Vagina (tissue), 2 donors: ENCODE data around the gene EMX1. TPM values are rescaled to one million over a fixed set of nuclear protein-coding genes. Genes with fewer than 3 reads are reported as not detected.

Experiments used
- DNase-seq, 2 donors: peaks; one replicate each; pipeline ENCODE4 v3.0.0-alpha.2; 2017; ENCODE audit errors: extremely low spot score in 2 of 2
- H3K27ac ChIP-seq: fragments of 200-600 bp; sonication (generic); one replicate; pipeline ENCODE4 v1.5.1; 2019
- H3K27me3 ChIP-seq: fragments of 200-600 bp; sonication (generic); one replicate; pipeline ENCODE4 v1.5.1; 2019
- H3K36me3 ChIP-seq, 2 donors: fragments of 200-600 bp; sonication (generic); one replicate each; pipeline ENCODE4 v1.5.1; 2017 to 2019
- H3K4me1 ChIP-seq: fragments of 200-600 bp; sonication (generic); one replicate; pipeline ENCODE4 v1.5.1; 2019
- H3K4me3 ChIP-seq, 2 donors: fragments of 200-600 bp; sonication (generic); 1 replicate in 1 of 2; 2 replicates in 1 of 2; pipeline ENCODE4 v1.5.1; 2016 to 2019
- H3K9me3 ChIP-seq: fragments of 200-600 bp; sonication (generic); one replicate; pipeline ENCODE4 v1.5.1; 2019
- POLR2A ChIP-seq, 2 donors: fragments of 450-650 bp; IDR thresholded peaks; one replicate each; pipeline ENCODE4 v1.6.1; 2017; ENCODE audit warnings: antibody characterized with exemption in 2 of 2, mild to moderate bottlenecking in 2 of 2, moderate library complexity in 2 of 2
- POLR2AphosphoS5 ChIP-seq, 2 donors: sonication (generic); formaldehyde crosslinking; IDR thresholded peaks; one replicate each; pipeline ENCODE4 v1.9.0; 2017; ENCODE audit warnings: antibody characterized with exemption in 2 of 2, mild to moderate bottlenecking in 2 of 2, low read depth in 1 of 2; ENCODE audit not compliant: insufficient read depth in 1 of 2
- intact Hi-C: fragments of 100-400 bp; cut with DNase I; formaldehyde crosslinking; loops from one replicate; pipeline ENCODE4 v1.15.1; 2023
- total RNA-seq: library from RNA; depleted of rRNA; stranded (reverse); fragments of >200 nt; gene quantifications from one replicate; pipeline ENCODE4 v1.2.3, GENCODE V29; 2016
- TF ChIP-seq, protein P1 (sequence below), 3 experiments: fragments of 450-650 bp in 2 of 3; fragments of 200-600 bp in 1 of 3; sonication (generic) in 1 of 3; IDR thresholded peaks; one replicate each; pipeline ENCODE4 v1.5.1; 2017 to 2019; ENCODE audit warnings: antibody characterized with exemption in 3 of 3, mild to moderate bottlenecking in 2 of 3, moderate library complexity in 2 of 3

EMX1 gene
- total RNA-seq, 1 donor from 2014 or later: not detected

- Histone ChIP-seq H3K36me3 (no peaks in the 10 kb centered on the region), H3K4me3 (peak overlapping the region in 1 of 2 donors; percentile 26), H3K27ac (no peak overlapping the region), H3K27me3 (peaks cover 52% of the 10 kb centered on the region), H3K9me3 (no peaks in the 10 kb centered on the region), H3K4me1 (peaks cover 66% of the 10 kb centered on the region)
- DNase-seq: no peak
- TF ChIP-seq POLR2AphosphoS5 (IDR thresholded peaks at IDR 0.05; ENCODE audit: insufficient read depth in 1 of 2, low read depth in 1 of 2) (peak in 1 of 2 donors; percentile 22), POLR2A (IDR thresholded peaks at IDR 0.05) (no peak)
- intact Hi-C loops: no loop called here
These were observed 3.2 kb downstream of the EMX1 start for GRCh38 chr2:72920318-72921087.

GRCh38 chr2:72921088-72921851, 4.0 kb downstream of the EMX1 start:
- TF ChIP-seq POLR2A (IDR thresholded peaks at IDR 0.05): no peak
- no peaks in the 10 kb centered on the region for H3K9me3 ChIP-seq
- no peaks in the 10 kb centered on the region for H3K36me3 ChIP-seq
- intact Hi-C loops: no loop called here
- no peak for DNase-seq
- no peak overlapping the region for H3K27ac ChIP-seq
- H3K27me3 ChIP-seq: peaks cover 45% of the 10 kb centered on the region
- H3K4me1 ChIP-seq: peaks cover 59% of the 10 kb centered on the region
- H3K4me3 ChIP-seq: no peak overlapping the region

GRCh38 chr2:72921853-72922252, 4.5 kb downstream of the EMX1 start:
- intact Hi-C loops: no loop called here
- Histone ChIP-seq H3K27me3 (peaks cover 40% of the 10 kb centered on the region), H3K27ac (no peak overlapping the region), H3K9me3 (no peaks in the 10 kb centered on the region), H3K36me3 (no peaks in the 10 kb centered on the region), H3K4me1 (peaks cover 53% of the 10 kb centered on the region), H3K4me3 (no peak overlapping the region)
- TF ChIP-seq POLR2A (IDR thresholded peaks at IDR 0.05) (no peak), POLR2AphosphoS5 (IDR thresholded peaks at IDR 0.05; ENCODE audit: insufficient read depth in 1 of 2, low read depth in 1 of 2) (no peak)
- TF ChIP-seq, protein P1, sequence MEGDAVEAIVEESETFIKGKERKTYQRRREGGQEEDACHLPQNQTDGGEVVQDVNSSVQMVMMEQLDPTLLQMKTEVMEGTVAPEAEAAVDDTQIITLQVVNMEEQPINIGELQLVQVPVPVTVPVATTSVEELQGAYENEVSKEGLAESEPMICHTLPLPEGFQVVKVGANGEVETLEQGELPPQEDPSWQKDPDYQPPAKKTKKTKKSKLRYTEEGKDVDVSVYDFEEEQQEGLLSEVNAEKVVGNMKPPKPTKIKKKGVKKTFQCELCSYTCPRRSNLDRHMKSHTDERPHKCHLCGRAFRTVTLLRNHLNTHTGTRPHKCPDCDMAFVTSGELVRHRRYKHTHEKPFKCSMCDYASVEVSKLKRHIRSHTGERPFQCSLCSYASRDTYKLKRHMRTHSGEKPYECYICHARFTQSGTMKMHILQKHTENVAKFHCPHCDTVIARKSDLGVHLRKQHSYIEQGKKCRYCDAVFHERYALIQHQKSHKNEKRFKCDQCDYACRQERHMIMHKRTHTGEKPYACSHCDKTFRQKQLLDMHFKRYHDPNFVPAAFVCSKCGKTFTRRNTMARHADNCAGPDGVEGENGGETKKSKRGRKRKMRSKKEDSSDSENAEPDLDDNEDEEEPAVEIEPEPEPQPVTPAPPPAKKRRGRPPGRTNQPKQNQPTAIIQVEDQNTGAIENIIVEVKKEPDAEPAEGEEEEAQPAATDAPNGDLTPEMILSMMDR (IDR thresholded peaks at IDR 0.05): no peak
- no peak for DNase-seq

DNA sequence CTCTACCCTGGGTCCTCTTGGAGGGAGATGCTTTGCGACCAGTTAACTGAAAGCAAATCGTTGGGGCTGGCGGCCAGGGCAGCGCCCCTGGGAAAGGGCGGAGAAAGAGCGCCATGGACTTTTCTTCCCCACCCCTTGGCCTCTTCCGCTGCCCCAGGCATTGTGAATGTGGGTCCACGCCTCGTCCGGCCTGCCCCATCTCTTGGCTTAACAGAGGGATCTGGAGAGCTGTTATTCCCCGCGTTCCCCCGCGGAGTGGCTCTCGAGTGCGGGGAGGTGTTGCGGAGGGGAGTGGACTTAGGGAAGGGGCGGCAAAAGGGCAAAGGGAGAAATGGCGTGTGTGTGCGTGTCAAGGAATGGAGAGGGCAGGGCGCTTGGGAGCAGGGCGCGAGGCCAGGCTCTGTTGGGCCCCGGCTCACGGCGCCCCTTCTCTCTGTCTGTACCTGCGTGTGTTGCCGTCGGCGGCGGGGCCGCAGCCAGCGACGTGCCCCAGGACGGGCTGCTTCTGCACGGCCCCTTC, 6.6 kb downstream of the EMX1 start:
- no peak for DNase-seq
- TF ChIP-seq POLR2A (IDR thresholded peaks at IDR 0.05) (no peak), POLR2AphosphoS5 (IDR thresholded peaks at IDR 0.05; ENCODE audit: insufficient read depth in 1 of 2, low read depth in 1 of 2) (no peak)
- TF ChIP-seq, protein P1 (IDR thresholded peaks at IDR 0.05): no peak
- Histone ChIP-seq H3K27ac (no peak overlapping the region), H3K27me3 (peaks cover 33% of the 10 kb centered on the region), H3K9me3 (no peaks in the 10 kb centered on the region), H3K4me3 (no peak overlapping the region), H3K4me1 (peaks cover 34% of the 10 kb centered on the region), H3K36me3 (no peaks in the 10 kb centered on the region)
- intact Hi-C loops: no loop called here

DNA sequence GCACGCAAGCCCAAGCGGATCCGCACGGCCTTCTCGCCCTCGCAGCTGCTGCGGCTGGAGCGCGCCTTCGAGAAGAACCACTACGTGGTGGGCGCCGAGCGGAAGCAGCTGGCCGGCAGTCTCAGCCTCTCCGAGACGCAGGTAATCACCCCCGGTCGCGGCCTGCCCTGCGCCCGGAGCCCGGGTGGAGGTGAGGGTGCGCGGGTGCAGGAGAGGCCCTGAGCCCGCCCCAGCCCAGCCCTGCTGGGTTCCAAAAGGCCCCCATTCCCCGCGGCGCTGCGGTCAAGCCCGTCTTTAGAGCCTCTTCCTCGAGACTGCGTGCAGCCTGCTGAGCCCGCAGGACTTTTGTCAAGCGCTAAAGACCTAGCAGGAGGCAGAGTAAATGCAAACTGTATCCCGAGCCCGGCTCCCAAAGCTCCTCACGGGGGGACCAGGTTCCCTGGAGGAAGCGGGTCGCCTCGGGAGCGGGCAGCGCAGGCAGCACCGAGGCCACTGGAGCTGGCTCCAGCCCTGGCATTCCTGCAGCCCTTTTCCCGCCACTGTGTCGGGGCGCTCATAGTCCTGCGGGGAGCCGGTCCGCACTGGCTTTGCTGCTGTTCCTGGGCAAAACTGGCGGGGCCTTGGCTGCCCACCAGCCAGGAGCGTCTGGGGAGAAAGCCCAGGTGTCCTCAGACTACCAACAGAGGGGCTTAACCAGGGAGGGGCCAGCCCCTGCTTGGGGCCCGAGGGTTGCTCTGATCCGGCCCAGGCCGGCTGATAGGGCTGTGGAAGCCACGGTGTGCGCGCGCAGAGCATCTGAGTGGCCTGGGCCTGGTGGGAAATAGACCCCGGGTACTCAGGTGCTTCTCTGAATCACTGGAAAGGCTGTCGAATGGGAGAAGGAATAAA, 7.3 kb downstream of the EMX1 start:
- no peaks in the 10 kb centered on the region for H3K9me3 ChIP-seq
- H3K27me3 ChIP-seq: peaks cover 28% of the 10 kb centered on the region
- no peak overlapping the region for H3K27ac ChIP-seq
- no peak for DNase-seq
- TF ChIP-seq POLR2A (IDR thresholded peaks at IDR 0.05) (no peak), POLR2AphosphoS5 (IDR thresholded peaks at IDR 0.05; ENCODE audit: insufficient read depth in 1 of 2, low read depth in 1 of 2) (no peak)
- TF ChIP-seq, protein P1 (IDR thresholded peaks at IDR 0.05): no peak
- intact Hi-C loops: no loop called here
- no peak overlapping the region for H3K4me3 ChIP-seq
- H3K36me3 ChIP-seq: no peaks in the 10 kb centered on the region
- peaks cover 34% of the 10 kb centered on the region for H3K4me1 ChIP-seq
